GM19372 (cell line): ENCODE measurements around the gene PEX14.
A peak's percentile ranks its signal among the peaks of the same experiment; 100 is the strongest.
"Not testable (repeated sequence)": the region's sequence is repeated elsewhere in the genome, so short reads cannot be mapped to it uniquely, and the experiment has no call there.

Experiments used
- ATAC-seq: cut with Tn5 transposase; IDR thresholded peaks from one replicate; pipeline ENCODE4 v1.9.1; 2021; ENCODE audit warnings: mild to moderate bottlenecking, low read depth, moderate library complexity; ENCODE audit not compliant: unreplicated experiment

Gene PEX14

GRCh38 chr1:10450156-10450814 lies 24.5 kb upstream of the PEX14 start:
- no peak for ATAC-seq

GRCh38 chr1:10450836-10451235 lies 23.9 kb upstream of the PEX14 start:
- no peak for ATAC-seq

GRCh38 chr1:10451287-10451686 lies 23.5 kb upstream of the PEX14 start:
- ATAC-seq: no peak

- no peak for ATAC-seq
Measured at GRCh38 chr1:10456048-10456447, 18.7 kb upstream of the PEX14 start.

DNA sequence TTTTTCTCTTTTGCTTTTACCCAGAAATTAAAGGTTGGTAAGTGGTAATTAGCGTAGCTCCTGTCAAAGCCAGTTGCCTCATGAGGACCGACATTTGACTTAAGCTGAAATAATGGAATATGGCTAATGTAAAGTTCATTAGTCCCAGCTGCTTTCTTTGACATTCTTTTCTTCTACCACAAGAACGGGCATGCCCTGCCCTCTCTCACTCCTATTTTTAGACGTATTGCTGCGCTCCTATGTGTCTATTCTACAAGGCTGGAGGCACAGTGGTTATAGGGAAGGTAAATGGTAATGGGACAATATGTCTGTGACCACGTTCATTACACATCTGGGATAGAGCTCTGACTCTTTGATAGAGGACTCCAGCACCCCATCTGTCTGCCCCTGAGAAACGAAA lies 18.1 kb upstream of the PEX14 start:
- no peak for ATAC-seq

- not testable (repeated sequence) for ATAC-seq
Measured at GRCh38 chr1:10457462-10457861, 17.3 kb upstream of the PEX14 start.

DNA sequence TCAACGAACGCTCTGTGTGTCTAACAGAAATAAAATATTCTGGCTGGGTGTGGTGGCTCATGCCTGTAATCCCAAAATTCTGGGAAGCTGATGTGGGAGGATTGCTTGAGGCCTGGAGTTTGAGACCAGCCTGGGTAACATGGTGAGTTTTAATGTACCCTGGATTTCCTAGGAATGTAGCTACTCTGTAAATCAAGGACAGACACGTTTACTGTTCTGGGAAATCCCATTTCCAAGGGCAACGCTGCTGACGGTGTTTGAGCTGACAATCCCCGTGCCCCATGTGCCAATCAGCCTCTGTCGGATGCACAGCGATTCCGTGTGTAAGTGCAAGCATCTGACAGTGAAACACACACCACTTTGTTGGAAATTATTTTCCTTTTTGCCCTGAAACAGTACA lies 16.9 kb upstream of the PEX14 start:
- no peak for ATAC-seq

DNA sequence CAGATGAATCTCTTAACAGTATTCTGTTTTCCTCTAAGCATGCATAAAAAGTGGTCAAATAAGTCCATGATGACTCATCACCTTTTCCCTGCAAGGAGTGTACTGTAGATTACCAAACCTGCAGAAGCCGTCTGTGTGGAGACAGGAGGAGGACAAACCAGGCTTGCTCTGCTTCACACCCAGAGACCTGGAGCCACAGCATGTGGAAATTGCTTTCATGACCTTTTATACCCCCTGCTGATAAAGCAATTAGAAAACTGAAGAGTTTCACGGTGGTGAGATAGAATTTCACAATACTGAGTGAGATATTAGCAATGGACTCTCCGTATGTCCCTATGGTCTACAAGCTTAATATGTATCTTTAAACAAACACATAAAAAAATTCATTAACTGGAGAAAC lies 15.6 kb upstream of the PEX14 start:
- no peak for ATAC-seq

DNA sequence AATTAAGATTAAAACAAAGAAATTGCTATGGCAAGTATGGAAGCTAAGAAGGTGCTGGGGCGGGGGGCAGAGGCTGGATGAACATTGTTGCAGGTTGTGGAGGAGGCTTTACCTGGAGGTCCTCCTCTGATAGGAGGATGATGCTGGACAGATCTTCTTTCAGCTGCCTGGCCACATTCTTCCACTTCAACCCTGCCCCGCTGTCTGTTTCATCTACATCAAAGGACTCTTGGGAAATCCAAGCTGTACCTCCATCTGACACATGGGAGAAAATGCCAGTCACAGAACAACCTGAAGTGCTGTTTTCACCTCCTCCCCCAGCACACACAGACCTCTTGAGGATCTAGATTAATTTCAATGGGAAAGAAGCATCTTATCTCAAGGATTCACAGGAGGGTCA lies 7.7 kb upstream of the PEX14 start:
- ATAC-seq: no peak

DNA sequence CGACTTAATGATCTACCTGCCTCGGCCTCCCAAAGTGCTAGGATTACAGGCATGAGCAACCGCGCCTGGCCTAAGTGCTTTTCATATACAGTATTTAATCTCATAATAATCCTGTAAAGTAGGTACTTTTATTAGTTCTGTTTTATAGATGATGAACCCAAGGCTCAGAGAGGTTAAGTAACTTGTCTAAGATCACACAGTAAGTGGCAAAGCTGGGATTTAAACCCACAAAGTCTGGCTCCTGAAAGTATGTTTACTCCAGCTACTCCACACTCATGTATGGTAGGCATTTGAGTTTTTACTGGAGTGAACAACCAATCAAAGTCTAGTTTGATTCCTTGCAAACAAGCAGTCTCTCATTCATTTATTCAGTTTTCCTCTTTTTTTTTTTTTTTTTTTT lies 4.7 kb upstream of the PEX14 start:
- ATAC-seq: no peak

GRCh38 chr1:10471411-10472219 lies 3.1 kb upstream of the PEX14 start:
- peak; percentile 3 for ATAC-seq

GRCh38 chr1:10472220-10473144 lies 2.3 kb upstream of the PEX14 start, which contains the start of gene DFFA:
Gene DFFA, minus strand, starts transcription at chr1:10472529. Its CDS starts 71 bp downstream, at chr1:10472458.
- peak; percentile 67 for ATAC-seq

DNA sequence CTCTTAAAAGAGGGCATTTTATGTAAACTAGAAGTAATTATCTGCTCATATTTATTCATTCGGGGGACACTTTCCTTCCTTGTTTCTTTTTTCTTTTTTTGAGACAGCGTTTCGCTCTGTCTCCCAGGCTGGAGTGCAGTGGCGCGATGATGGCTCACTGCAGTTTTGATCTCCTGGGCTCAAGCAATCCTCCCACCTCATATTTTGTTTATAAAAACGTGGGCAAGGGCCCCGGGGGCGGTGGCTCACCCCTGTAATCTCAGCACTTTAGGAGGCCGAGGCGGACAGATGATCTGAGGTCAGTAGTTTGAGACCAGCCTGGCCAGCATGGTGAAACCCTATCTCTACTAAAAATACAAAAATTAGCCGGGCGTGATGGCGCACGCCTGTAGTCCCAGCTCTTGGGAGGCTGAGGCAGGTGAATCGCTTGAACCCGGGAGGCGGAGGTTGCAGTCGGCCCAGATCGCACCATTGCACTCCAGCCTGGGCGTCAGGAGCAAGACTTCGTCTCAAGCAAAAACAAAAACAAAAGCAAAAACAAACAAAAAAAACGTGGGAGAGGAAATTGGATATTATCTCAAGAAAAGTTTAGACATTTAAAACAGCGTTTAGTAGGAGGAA lies 1.5 kb upstream of the PEX14 start:
- ATAC-seq: no peak

- ATAC-seq: not testable (repeated sequence)
Measured at GRCh38 chr1:10474309-10474612, 489 bp upstream of the PEX14 start.

- no peak for ATAC-seq
Measured at GRCh38 chr1:10475510-10475909, 760 bp downstream of the PEX14 start.

GRCh38 chr1:10479296-10479695 lies 4.5 kb downstream of the PEX14 start:
- no peak for ATAC-seq

DNA sequence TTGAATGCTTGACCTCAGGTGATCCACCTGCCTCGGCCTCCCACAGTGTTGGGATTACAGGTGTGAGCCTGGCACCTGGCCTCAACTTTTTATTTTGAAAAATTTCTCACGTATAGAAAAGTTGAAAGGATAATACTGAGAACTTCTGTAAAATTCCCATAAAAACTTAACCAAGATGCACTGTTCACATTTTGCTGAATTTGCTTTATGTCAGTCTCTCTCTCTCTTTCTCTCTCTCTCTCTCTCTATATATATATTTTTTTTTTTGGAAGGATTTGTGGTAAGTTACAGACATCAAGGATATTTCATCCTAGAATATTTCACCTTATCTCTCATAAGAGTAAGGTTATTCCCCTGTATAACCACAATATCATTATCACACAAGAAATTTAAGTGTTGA lies 5.9 kb downstream of the PEX14 start:
- ATAC-seq: no peak

DNA sequence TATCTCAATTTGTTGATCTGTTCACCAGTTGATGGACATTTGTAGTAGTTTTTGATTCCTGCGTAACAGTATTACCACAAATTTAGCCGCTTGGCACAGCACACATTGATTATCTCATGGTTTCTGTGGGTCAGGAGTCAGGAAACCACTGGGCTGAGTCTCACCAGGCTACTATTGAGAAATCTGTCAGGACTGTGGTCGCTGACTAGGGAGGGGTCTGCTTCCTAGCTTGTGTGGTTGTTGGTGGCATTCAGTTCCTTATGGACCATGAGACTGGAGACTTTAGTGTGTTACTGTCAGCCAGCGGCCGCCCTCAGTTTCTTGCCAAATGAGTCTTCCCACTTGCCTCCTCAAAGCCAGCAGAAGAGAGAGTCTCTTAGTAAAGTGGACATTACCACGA lies 9.8 kb downstream of the PEX14 start:
- ATAC-seq: no peak

GRCh38 chr1:10489291-10490055 lies 14.7 kb downstream of the PEX14 start:
- ATAC-seq: no peak
